AG04450 (cell line): ENCODE data around the gene ANKDD1A. TPM values are rescaled to one million over a fixed set of nuclear protein-coding genes. Genes with fewer than 3 reads are reported as not detected.

Experiments used
- CTCF ChIA-PET: fragments of 300-600, 350-600 bp; formaldehyde crosslinking; extraction: SDS; loops from one replicate; lab custom pipeline; 2022; ENCODE audit warnings: antibody characterized with exemption, inconsistent platforms; lab: Charles Lee
- POLR2A ChIA-PET: fragments of 350-600 bp; formaldehyde crosslinking; extraction: SDS; loops from one replicate; lab custom pipeline; 2021; ENCODE audit warnings: antibody characterized with exemption, inconsistent platforms; lab: Yijun Ruan, JAX
- DNase-seq: peaks from one replicate; pipeline ENCODE4 v3.0.0-alpha.2; 2011; ENCODE audit warnings: low read depth, low spot score
- H3K27ac ChIP-seq: one replicate; pipeline ENCODE4 v1.5.1; 2012; ENCODE audit warnings: low read depth, low read length, control low read depth
- H3K27me3 ChIP-seq: one replicate; pipeline ENCODE4 v1.6.0; 2012; ENCODE audit warnings: low read length; ENCODE audit not compliant: control insufficient read depth, insufficient read depth
- H3K4me3 ChIP-seq: 2 replicates; pipeline ENCODE4 v1.5.1; 2011; ENCODE audit warnings: mild to moderate bottlenecking, low read depth, low read length, control low read depth
- H3K9me3 ChIP-seq: 2 replicates; pipeline ENCODE4 v1.5.1; 2012; ENCODE audit warnings: low read length; ENCODE audit not compliant: control insufficient read depth, insufficient read depth
- polyA plus RNA-seq: library from polyadenylated mRNA; depleted of rRNA; stranded (reverse); fragments of >200 nt; gene quantifications from 2 replicates; pipeline ENCODE4 v1.2.3, GENCODE V29; 2011
- TF ChIP-seq, protein P1 (sequence below): IDR thresholded peaks from 2 replicates; pipeline ENCODE4 v1.5.1; 2011; ENCODE audit warnings: low read depth, low read length, control low read depth, inconsistent platforms

The ANKDD1A gene
- polyA plus RNA-seq, 1 experiment: 4.0 TPM

DNA sequence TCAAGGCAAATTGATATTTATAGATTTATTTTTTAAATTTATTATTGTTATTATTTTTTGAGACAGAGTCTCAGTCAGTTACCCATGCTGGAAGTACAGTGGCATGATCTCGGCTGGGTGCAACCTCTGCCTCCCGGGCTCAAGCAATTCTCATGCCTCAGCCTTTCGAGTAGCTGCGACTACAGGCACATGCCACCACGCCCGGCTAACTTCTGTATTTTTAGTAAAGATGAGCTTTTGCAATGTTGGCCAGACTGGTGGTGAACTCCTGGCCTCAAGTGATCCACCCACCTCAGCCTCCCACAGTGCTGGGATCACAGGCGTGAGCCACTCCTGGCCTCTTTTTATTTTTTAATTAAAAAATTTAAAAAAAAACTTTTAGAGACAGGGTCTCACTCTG lies 59.0 kb downstream of the ANKDD1A start:
- H3K9me3 ChIP-seq: no peaks in the 10 kb centered on the region
- ChIA-PET CTCF (no interaction called here), POLR2A (no interaction called here)
- no peak for DNase-seq
- no peak overlapping the region for H3K27ac ChIP-seq
- no peak overlapping the region for H3K4me3 ChIP-seq
- TF ChIP-seq, protein P1, sequence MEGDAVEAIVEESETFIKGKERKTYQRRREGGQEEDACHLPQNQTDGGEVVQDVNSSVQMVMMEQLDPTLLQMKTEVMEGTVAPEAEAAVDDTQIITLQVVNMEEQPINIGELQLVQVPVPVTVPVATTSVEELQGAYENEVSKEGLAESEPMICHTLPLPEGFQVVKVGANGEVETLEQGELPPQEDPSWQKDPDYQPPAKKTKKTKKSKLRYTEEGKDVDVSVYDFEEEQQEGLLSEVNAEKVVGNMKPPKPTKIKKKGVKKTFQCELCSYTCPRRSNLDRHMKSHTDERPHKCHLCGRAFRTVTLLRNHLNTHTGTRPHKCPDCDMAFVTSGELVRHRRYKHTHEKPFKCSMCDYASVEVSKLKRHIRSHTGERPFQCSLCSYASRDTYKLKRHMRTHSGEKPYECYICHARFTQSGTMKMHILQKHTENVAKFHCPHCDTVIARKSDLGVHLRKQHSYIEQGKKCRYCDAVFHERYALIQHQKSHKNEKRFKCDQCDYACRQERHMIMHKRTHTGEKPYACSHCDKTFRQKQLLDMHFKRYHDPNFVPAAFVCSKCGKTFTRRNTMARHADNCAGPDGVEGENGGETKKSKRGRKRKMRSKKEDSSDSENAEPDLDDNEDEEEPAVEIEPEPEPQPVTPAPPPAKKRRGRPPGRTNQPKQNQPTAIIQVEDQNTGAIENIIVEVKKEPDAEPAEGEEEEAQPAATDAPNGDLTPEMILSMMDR: no peak
- no peaks in the 10 kb centered on the region for H3K27me3 ChIP-seq

DNA sequence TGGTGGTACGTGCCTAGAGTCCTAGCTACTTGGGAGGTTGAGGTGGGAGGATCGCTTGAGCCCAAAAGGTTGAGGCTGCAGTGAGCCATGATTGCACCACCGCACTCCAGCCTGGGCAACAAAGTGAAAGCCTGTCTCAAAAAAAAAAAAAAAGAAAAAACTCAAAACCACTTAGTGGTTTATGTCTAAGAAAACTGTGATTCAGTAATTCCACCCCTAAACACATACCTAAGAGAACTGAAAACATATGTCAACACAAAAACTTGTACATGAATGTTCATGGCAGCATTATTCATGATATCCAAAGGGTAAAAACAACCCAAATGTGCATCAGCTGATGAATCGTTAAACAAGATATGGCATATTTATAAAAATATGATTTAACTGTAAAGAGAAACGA lies 63.7 kb downstream of the ANKDD1A start:
- no peak overlapping the region for H3K4me3 ChIP-seq
- no peak for DNase-seq
- POLR2A ChIA-PET: no interaction called here
- TF ChIP-seq, protein P1: no peak
- CTCF ChIA-PET: no interaction called here
- no peaks in the 10 kb centered on the region for H3K27me3 ChIP-seq
- no peaks in the 10 kb centered on the region for H3K9me3 ChIP-seq
- no peak overlapping the region for H3K27ac ChIP-seq

DNA sequence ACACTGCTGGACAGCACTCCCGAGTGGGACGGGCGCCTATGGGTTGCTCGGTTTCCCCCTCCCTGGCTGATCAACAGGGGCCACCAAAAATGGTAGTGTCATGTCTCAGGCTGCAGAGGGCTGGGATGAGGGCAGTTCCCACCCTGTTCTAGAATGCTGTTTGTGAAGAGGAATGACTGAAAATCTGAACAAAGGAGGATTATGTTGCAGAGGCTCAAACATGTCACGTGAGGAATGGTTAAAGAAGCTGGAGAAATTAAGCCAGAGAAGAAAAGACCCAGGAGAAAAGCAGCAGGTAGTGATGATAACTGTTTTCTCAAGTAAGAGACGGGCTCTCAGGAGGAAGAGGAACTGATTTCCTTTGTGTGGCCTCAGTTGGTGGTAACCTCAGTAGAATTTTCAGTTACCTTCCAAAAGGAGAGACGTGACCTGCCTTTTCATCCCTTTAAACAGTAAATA lies 67.6 kb downstream of the ANKDD1A start:
- no peak overlapping the region for H3K4me3 ChIP-seq
- H3K9me3 ChIP-seq: no peaks in the 10 kb centered on the region
- DNase-seq: no peak
- ChIA-PET CTCF (no interaction called here), POLR2A (no interaction called here)
- TF ChIP-seq, protein P1: no peak
- H3K27me3 ChIP-seq: no peaks in the 10 kb centered on the region
- H3K27ac ChIP-seq: no peak overlapping the region

DNA sequence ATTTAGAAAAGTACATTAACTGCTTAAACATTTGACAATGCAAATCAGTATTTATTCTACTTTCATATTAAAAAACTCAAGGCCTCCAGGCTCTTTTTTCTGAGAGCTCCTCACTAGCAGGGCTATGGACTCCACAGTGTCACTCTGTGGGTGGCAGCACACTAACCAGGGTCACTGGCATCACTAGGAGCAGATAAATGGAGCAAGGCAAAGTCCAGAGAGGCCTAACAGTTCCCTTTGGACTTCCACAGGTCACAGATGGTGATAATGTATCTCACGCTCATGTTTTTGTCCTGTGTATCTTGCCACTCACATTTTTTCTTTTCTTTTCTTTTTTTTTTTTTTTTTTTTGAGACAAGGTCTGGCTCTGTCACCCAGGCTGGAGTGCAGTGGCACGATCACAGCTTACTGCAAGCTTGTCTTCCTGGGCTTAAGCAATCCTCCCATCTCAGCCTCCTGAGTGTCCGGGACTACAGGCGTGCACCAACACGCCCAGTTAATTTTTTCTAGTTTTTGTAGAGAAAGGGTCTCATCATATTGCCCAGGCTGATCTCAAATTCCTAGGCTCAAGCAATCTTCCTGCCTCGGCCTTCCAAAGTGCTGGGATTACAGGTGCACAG lies 70.2 kb downstream of the ANKDD1A start:
- H3K4me3 ChIP-seq: no peak overlapping the region
- ChIA-PET CTCF (no interaction called here), POLR2A (no interaction called here)
- H3K27ac ChIP-seq: peak overlapping the region; percentile 34
- no peaks in the 10 kb centered on the region for H3K27me3 ChIP-seq
- TF ChIP-seq, protein P1: no peak
- no peak for DNase-seq
- no peaks in the 10 kb centered on the region for H3K9me3 ChIP-seq

DNA sequence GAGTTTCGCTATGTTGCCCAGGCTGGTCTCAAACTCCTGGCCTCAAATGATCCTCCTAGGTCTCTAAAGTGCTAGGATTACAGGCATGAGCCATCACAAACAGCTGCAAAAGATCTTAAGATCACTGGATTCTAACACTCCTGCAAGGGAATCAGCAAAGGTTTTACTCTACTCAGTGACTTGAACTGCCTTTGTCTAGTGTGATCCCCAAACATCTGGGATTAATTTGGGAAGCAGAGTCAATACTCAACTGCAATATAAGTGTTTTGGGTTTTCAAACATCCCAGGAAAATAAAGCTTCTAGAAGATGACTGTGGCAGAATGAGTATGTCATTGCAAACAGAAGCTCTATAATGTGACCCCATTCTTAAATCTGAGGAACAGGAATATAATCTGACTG lies 70.8 kb downstream of the ANKDD1A start:
- Histone ChIP-seq H3K27ac (peak overlapping the region; percentile 34), H3K27me3 (no peaks in the 10 kb centered on the region), H3K4me3 (no peak overlapping the region), H3K9me3 (no peaks in the 10 kb centered on the region)
- POLR2A ChIA-PET: no interaction called here
- DNase-seq: no peak
- TF ChIP-seq, protein P1: no peak
- CTCF ChIA-PET: no interaction called here
